RWPE1 (cell line): ENCODE results near the gene CDCA7L.
"Not testable (repeated sequence)": the region's sequence is repeated elsewhere in the genome, so short reads cannot be mapped to it uniquely, and the experiment has no call there.

Experiments used
- CTCF ChIA-PET: fragments of 350-600 bp; sonication (Branson Sonifier 250); formaldehyde crosslinking; extraction: SDS; loops from one replicate; lab custom pipeline; 2021; lab: Yijun Ruan, JAX
- POLR2A ChIA-PET: fragments of 400-600 bp; formaldehyde crosslinking; extraction: SDS; loops from one replicate; lab custom pipeline; 2020; ENCODE audit warnings: antibody characterized with exemption; ENCODE audit not compliant: low non-redundant PET; lab: Yijun Ruan, JAX
- DNase-seq: peaks from one replicate; pipeline ENCODE4 v3.0.0; 2012; ENCODE audit warnings: low spot score
- H3K27ac ChIP-seq: fragments of 450-650 bp; 2 replicates; pipeline ENCODE4 v1.5.1; 2017
- TF ChIP-seq, protein P1 (sequence below): fragments of 450-650 bp; conservative IDR thresholded peaks from 2 replicates; pipeline ENCODE4 v1.5.1; 2017; ENCODE audit warnings: low read depth, mild to moderate bottlenecking

CDCA7L gene

GRCh38 chr7:21891291-21891690 is 54.4 kb downstream of the CDCA7L start:
- no peak for DNase-seq
- ChIA-PET POLR2A (no interaction called here), CTCF (interaction anchor here (0.5 to 0.6 kb wide), 2 partner anchors 9 to 105 kb away, joined by 3 to 4 read pairs; no protein-coding TSS in a partner anchor)
- H3K27ac ChIP-seq: no peak overlapping the region
- TF ChIP-seq, protein P1, sequence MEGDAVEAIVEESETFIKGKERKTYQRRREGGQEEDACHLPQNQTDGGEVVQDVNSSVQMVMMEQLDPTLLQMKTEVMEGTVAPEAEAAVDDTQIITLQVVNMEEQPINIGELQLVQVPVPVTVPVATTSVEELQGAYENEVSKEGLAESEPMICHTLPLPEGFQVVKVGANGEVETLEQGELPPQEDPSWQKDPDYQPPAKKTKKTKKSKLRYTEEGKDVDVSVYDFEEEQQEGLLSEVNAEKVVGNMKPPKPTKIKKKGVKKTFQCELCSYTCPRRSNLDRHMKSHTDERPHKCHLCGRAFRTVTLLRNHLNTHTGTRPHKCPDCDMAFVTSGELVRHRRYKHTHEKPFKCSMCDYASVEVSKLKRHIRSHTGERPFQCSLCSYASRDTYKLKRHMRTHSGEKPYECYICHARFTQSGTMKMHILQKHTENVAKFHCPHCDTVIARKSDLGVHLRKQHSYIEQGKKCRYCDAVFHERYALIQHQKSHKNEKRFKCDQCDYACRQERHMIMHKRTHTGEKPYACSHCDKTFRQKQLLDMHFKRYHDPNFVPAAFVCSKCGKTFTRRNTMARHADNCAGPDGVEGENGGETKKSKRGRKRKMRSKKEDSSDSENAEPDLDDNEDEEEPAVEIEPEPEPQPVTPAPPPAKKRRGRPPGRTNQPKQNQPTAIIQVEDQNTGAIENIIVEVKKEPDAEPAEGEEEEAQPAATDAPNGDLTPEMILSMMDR: no peak

DNA sequence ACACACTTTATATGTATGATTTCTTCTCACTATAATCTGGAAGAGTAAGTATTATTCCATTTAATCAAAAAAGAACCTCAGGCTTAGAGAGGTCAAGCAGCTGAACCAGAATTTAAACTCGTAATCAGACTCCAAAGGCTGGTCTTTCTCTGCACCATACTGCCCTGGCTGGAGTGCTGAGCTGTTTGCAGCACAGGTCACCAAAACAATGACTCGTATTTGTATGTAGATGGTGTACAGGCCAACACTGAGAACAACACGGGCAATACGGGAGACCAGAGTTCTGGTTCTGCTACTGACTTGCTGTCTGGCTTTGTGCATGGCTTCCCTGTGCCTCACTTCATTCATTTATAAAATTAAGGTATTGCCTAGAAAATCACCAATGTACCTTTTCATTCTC is 57.9 kb downstream of the CDCA7L start:
- POLR2A ChIA-PET: no interaction called here
- H3K27ac ChIP-seq: no peak overlapping the region
- CTCF ChIA-PET: no interaction called here
- DNase-seq: no peak
- TF ChIP-seq, protein P1: no peak

GRCh38 chr7:21887353-21887752 is 58.3 kb downstream of the CDCA7L start:
- CTCF ChIA-PET: no interaction called here
- TF ChIP-seq, protein P1: no peak
- POLR2A ChIA-PET: no interaction called here
- no peak for DNase-seq
- H3K27ac ChIP-seq: no peak overlapping the region

- DNase-seq: no peak
- CTCF ChIA-PET: no interaction called here
- TF ChIP-seq, protein P1: no peak
- POLR2A ChIA-PET: no interaction called here
- H3K27ac ChIP-seq: no peak overlapping the region
These were observed 59.3 kb downstream of the CDCA7L start for GRCh38 chr7:21886396-21886795.

GRCh38 chr7:21884496-21884895 is 61.2 kb downstream of the CDCA7L start:
- TF ChIP-seq, protein P1: no peak
- no peak overlapping the region for H3K27ac ChIP-seq
- POLR2A ChIA-PET: no interaction called here
- CTCF ChIA-PET: no interaction called here
- DNase-seq: no peak

- POLR2A ChIA-PET, H3K27ac ChIP-seq, CTCF ChIA-PET, DNase-seq: not testable (repeated sequence)
These were observed 62.2 kb downstream of the CDCA7L start for GRCh38 chr7:21883501-21883900.

GRCh38 chr7:21883069-21883468 is 62.6 kb downstream of the CDCA7L start:
- CTCF ChIA-PET: interaction anchor here (0.6 to 0.7 kb wide), 2 partner anchors 8 to 12 kb away, joined by 3 read pairs; no protein-coding TSS in a partner anchor
- POLR2A ChIA-PET: no interaction called here
- no peak overlapping the region for H3K27ac ChIP-seq
- DNase-seq: no peak
- TF ChIP-seq, protein P1: no peak
